Measurements from ENCODE around the gene ENTPD1. TPM values are rescaled to one million over a fixed set of nuclear protein-coding genes. Genes with fewer than 3 reads are reported as not detected.

ENTPD1 gene
- total RNA-seq, 4 donors from 2014 or later, result 7.2 to 19.3 (median 13.4) TPM

GRCh38 chr10:95785317-95785716, 29.4 kb downstream of the ENTPD1 start:
- 95 to 97% methylated on average over 1 of the region's 1 CpG for WGBS, 2 donors
- TF ChIP-seq POLR2A (IDR thresholded peaks at IDR 0.05) (no peak), CTCF (IDR thresholded peaks at IDR 0.05) (no peak)
- Histone ChIP-seq H3K27ac (no peak overlapping the region), H3K27me3 (no peaks in the 10 kb centered on the region), H3K4me1 (peaks cover 0 to 7% of the 10 kb centered on the region in 2 donors), H3K36me3 (no peaks in the 10 kb centered on the region), H3K4me3 (replicated peaks in 1 of 3) (no peak overlapping the region), H3K9me3 (no peaks in the 10 kb centered on the region)
- DNase-seq, result no peak
- intact Hi-C loops (cut with DNase I), result no loop called here

- no peak overlapping the region for H3K4me3 ChIP-seq (replicated peaks in 1 of 3)
- intact Hi-C loops (cut with DNase I), result no loop called here
- H3K27ac ChIP-seq, result no peak overlapping the region
- H3K4me1 ChIP-seq, result peaks cover 0 to 7% of the 10 kb centered on the region in 2 donors
- H3K36me3 ChIP-seq, result no peaks in the 10 kb centered on the region
- H3K27me3 ChIP-seq, result no peaks in the 10 kb centered on the region
- no peak for TF ChIP-seq CTCF (IDR thresholded peaks at IDR 0.05)
- no peak for TF ChIP-seq POLR2A (IDR thresholded peaks at IDR 0.05)
- WGBS, 2 donors, result 91 to 96% methylated on average over 5 of the region's 5 CpGs
- no peak for DNase-seq
- H3K9me3 ChIP-seq, result no peaks in the 10 kb centered on the region
Measured at GRCh38 chr10:95785942-95786669, 30.1 kb downstream of the ENTPD1 start.

- Histone ChIP-seq H3K27me3 (no peaks in the 10 kb centered on the region), H3K4me3 (replicated peaks in 1 of 3) (no peak overlapping the region), H3K4me1 (peaks cover 2 to 15% of the 10 kb centered on the region in 2 donors), H3K9me3 (no peaks in the 10 kb centered on the region), H3K27ac (no peak overlapping the region), H3K36me3 (no peaks in the 10 kb centered on the region)
- 88 to 94% methylated on average over 1 of the region's 1 CpG for WGBS, 2 donors
- DNase-seq, result no peak
- no peak for TF ChIP-seq POLR2A (IDR thresholded peaks at IDR 0.05)
- intact Hi-C loops (cut with DNase I), result no loop called here
Measured at GRCh38 chr10:95787447-95787846, 31.5 kb downstream of the ENTPD1 start.

GRCh38 chr10:95788830-95789229, 32.9 kb downstream of the ENTPD1 start:
- no peaks in the 10 kb centered on the region for H3K27me3 ChIP-seq
- H3K9me3 ChIP-seq, result no peaks in the 10 kb centered on the region
- TF ChIP-seq CTCF (IDR thresholded peaks at IDR 0.05) (no peak), POLR2A (IDR thresholded peaks at IDR 0.05) (no peak)
- no peak overlapping the region for H3K4me3 ChIP-seq (replicated peaks in 1 of 3)
- intact Hi-C loops (cut with DNase I), result no loop called here
- H3K36me3 ChIP-seq, result no peaks in the 10 kb centered on the region
- 63 to 74% methylated on average over 2 of the region's 2 CpGs for WGBS, 2 donors
- no peak for DNase-seq
- H3K27ac ChIP-seq, result no peak overlapping the region
- peaks cover 14 to 26% of the 10 kb centered on the region in 2 donors for H3K4me1 ChIP-seq

- TF ChIP-seq CTCF (IDR thresholded peaks at IDR 0.05) (no peak), POLR2A (IDR thresholded peaks at IDR 0.05) (no peak)
- no peak overlapping the region for H3K4me3 ChIP-seq (replicated peaks in 1 of 3)
- H3K4me1 ChIP-seq, result peaks cover 16 to 37% of the 10 kb centered on the region in 2 donors
- H3K36me3 ChIP-seq, result no peaks in the 10 kb centered on the region
- no peaks in the 10 kb centered on the region for H3K9me3 ChIP-seq
- 79 to 83% methylated on average over 3 of the region's 3 CpGs for WGBS, 2 donors
- no peak overlapping the region for H3K27ac ChIP-seq
- H3K27me3 ChIP-seq, result no peaks in the 10 kb centered on the region
- intact Hi-C loops (cut with DNase I), result no loop called here
- DNase-seq, result no peak
Measured at GRCh38 chr10:95789902-95790301, 33.9 kb downstream of the ENTPD1 start.

Data from thyroid gland (tissue), 4 donors.